GM12873 (cell line): ENCODE results near the gene ANXA3.

Experiments used
- TF ChIP-seq, protein P1 (sequence below): IDR thresholded peaks from 2 replicates; pipeline ENCODE4 v1.5.1; 2012; ENCODE audit warnings: low read depth, mild to moderate bottlenecking, moderate library complexity, low read length, control low read depth; ENCODE audit not compliant: insufficient read depth; ENCODE audit errors: missing control alignments

ANXA3 gene

DNA sequence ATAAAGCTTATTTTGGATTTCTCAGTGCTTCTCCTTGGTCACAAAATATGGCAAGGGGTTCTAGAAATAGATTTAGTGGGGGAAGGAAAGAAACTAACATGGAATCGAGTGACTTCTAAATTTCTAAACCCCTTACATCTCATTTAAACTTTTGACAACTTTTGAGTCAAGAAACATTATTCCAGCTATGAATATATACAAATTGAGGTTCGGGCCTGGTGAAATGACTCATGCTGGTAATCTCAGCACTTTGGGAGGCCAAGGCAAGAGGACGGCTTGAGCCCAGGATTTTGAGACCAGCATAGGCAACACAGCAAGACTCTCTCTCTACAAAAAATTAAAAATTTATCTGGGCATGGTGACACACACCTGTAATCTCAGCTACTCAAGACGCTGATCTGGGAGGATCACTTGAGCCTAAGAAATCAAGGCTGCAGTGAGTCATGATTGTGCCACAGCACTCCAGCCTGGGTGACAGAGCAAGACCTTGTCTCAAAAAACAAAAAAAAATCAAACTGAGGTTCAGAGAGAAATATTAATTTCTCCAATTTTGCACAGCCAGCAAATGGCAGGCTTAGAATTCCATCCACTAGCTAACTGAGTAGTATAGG lies 99.8 kb downstream of the ANXA3 start:
- TF ChIP-seq, protein P1, sequence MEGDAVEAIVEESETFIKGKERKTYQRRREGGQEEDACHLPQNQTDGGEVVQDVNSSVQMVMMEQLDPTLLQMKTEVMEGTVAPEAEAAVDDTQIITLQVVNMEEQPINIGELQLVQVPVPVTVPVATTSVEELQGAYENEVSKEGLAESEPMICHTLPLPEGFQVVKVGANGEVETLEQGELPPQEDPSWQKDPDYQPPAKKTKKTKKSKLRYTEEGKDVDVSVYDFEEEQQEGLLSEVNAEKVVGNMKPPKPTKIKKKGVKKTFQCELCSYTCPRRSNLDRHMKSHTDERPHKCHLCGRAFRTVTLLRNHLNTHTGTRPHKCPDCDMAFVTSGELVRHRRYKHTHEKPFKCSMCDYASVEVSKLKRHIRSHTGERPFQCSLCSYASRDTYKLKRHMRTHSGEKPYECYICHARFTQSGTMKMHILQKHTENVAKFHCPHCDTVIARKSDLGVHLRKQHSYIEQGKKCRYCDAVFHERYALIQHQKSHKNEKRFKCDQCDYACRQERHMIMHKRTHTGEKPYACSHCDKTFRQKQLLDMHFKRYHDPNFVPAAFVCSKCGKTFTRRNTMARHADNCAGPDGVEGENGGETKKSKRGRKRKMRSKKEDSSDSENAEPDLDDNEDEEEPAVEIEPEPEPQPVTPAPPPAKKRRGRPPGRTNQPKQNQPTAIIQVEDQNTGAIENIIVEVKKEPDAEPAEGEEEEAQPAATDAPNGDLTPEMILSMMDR: no peak

DNA sequence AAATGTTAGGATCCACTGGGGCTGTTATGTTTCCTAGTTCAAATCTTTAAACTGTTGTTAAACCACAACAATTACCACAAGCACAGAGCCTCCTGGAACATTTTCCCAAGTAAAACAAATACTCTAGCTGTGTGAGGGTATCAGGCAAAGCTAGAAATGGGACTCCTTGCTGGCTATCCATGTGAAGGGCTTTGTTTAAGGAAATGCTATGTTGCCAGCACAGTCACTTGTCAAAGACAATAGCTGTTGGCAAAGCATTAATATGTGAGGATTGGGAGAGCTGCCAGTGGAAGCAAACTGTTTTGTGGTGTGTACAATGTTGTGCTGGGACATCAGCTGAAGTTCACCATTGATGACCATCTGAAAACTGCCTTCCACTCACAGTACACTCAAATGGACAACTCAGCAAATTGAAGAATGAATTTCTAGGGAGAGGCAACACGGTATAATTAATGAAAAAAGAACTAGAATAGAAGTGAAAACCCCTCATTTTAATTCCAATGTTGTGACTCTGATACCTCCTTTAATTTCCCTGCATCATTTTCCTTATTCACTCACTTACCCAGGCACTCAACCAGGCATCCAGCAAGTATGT lies 100.8 kb downstream of the ANXA3 start:
- TF ChIP-seq, protein P1: no peak

DNA sequence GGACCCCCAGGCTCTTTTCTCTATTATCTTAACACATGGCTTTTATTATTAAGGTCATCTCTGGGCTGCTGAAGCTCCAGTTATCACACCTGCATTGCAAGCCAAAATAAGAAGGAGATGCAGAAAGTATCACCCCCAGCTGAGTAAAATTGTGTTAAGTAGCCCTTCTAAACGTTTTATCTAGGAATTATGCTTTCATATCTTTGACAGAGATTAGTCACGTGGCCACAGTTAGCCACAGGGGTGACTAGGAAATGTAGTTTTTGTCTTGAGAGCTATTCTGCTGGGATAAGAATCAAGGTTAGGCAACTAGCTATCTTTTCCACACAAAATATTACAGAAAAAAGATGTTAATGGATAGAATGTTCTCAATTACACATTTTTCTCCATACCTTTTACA lies 102.1 kb downstream of the ANXA3 start:
- TF ChIP-seq, protein P1: no peak

DNA sequence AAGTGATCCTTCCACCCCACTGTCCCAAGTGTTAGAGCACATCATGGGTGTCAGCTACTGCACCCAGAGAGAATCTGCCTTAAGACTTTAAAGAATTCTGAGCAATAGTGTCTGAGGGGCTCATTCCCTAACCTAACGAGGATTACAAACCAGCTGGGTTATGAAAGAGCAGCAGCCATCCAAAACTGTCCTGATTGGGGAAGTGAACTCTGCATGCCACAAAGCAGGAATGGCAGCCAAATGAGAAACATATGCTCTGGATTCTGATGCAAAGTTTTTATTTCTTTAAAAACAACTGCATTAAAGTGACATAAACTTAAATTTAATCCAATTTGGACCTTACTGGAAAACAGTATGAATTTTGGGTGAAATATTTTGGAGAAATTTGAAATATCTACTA lies 103.2 kb downstream of the ANXA3 start:
- TF ChIP-seq, protein P1: no peak

DNA sequence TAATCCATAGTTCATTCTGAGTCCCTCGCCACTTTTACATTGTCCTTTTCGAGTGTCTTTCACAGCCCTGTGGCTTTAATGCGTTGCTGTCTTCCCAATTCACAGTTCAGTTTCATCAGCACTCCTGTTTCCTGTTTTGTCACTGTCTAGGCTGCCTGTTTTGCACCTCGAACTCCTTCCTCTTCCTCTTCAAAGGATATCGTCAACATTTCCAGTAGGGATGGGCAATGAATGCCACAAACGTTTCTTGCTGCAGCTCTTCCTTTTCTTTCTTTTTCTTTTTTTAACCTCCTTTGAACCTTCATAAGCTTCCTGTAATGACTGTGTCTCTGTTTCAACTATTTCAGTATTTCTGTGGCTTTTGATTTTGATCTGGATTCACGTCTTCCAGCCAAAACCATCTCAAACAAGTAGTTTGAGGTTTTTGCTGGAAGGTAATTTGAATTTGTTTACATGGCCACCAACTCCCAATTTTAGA lies 105.4 kb downstream of the ANXA3 start:
- TF ChIP-seq, protein P1: no peak

DNA sequence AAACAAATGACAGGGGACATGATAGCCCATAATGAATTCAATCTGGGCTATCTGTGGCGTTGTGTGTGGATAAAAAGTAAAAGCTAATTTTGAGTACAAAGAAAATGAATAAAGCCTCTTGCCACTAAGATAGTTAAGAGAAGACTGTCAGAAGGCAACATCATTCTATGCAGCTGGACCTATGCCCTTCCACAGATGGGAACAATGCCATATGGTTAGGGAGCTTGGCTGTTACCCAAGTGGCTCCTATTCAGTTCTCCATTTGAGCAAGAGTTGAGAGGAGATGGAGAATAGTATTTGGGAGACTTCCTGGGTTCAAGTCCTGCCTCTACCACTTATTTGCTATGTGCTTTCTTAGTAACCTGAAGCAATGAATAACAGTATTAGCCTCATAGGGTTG lies 107.7 kb downstream of the ANXA3 start:
- TF ChIP-seq, protein P1: no peak

DNA sequence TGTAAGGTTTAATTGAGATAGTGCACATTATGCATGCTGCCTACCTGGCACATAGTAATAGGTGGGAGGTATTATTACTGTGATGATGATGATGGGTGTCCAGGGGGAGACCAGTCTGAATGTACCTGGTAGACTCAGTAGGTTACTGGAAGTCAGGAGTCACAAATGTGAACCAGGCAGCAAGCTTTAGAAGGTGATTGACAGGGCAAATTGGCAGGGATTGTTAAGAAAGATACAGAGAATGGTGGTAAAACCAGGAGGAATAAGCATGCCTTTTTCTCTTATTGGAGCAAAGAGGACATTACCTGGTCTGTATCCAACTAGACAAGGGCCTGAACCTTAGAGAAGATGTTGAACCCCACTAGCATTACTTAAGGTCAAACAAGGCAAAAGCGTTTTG lies 108.1 kb downstream of the ANXA3 start:
- TF ChIP-seq, protein P1: no peak
